Smooth muscle cell (in vitro differentiated cells): Measurements from ENCODE around the gene FZD4. TPM values are rescaled to one million over a fixed set of nuclear protein-coding genes. Genes with fewer than 3 reads are reported as not detected.

ENCODE experiments used
- DNase-seq: peaks from one replicate; lab custom pipeline; 2025; ENCODE audit not compliant: unreplicated experiment; lab: John Stamatoyannopoulos, UW
- H2AFZ ChIP-seq: fragments of 200-600 bp; sonication (generic); 2 replicates; pipeline ENCODE4 v1.6.0; 2016; ENCODE audit warnings: antibody characterized with exemption, low read depth, mild to moderate bottlenecking
- H3F3A ChIP-seq: fragments of 200-600 bp; sonication (generic); 2 replicates; pipeline ENCODE4 v1.6.0; 2017; ENCODE audit warnings: antibody characterized with exemption, low read depth
- H3K27ac ChIP-seq: fragments of 200-600 bp; sonication (generic); 2 replicates; pipeline ENCODE4 v1.5.1; 2016; ENCODE audit warnings: low read depth, mild to moderate bottlenecking
- H3K27me3 ChIP-seq: fragments of 200-600 bp; sonication (generic); 2 replicates; pipeline ENCODE4 v1.6.1; 2016; ENCODE audit warnings: low read depth, mild to moderate bottlenecking
- H3K36me3 ChIP-seq: fragments of 200-600 bp; sonication (generic); 2 replicates; pipeline ENCODE4 v1.5.1; 2016; ENCODE audit warnings: low read depth
- H3K4me1 ChIP-seq: fragments of 200-600 bp; sonication (generic); 2 replicates; pipeline ENCODE4 v1.5.1; 2016; ENCODE audit warnings: low read depth
- H3K4me2 ChIP-seq: fragments of 200-600 bp; sonication (generic); 2 replicates; pipeline ENCODE4 v1.6.0; 2016; ENCODE audit warnings: mild to moderate bottlenecking
- H3K4me3 ChIP-seq: fragments of 200-600 bp; sonication (generic); 2 replicates; pipeline ENCODE4 v1.5.1; 2016; ENCODE audit warnings: mild to moderate bottlenecking
- H3K79me2 ChIP-seq: fragments of 200-600 bp; sonication (generic); 2 replicates; pipeline ENCODE4 v1.6.0; 2016; ENCODE audit warnings: low read depth, mild to moderate bottlenecking
- H3K9ac ChIP-seq: fragments of 200-600 bp; sonication (generic); 2 replicates; pipeline ENCODE4 v1.6.0; 2016; ENCODE audit warnings: low read depth
- H3K9me3 ChIP-seq: fragments of 200-600 bp; sonication (generic); replicated peaks from 2 replicates; pipeline ENCODE4 v1.5.1; 2016; ENCODE audit warnings: low read depth
- H4K20me1 ChIP-seq: fragments of 200-600 bp; sonication (generic); 2 replicates; pipeline ENCODE4 v1.6.0; 2016; ENCODE audit warnings: low read depth
- WGBS: methylation state at CpG from one replicate; pipeline ENCODE4 v1.1.7; 2016; ENCODE audit warnings: low lambda C conversion rate; 5-methylcytosine and 5-hydroxymethylcytosine counted together
- polyA plus RNA-seq: library from polyadenylated mRNA; unstranded; fragments of >200 nt; fragmentation: Nextera tagmentation; extraction: Ambion mirVana; gene quantifications from 2 replicates; pipeline ENCODE4 v1.2.1, GENCODE V29; 2016
- total RNA-seq: library from RNA; depleted of rRNA; stranded (reverse); fragments of >200 nt; gene quantifications from 2 replicates; pipeline ENCODE4 v1.2.3, GENCODE V29; 2014
- TF ChIP-seq, protein P1 (sequence below): fragments of 200-600 bp; sonication (generic); IDR thresholded peaks from 2 replicates; pipeline ENCODE4 v1.5.1; 2017; ENCODE audit warnings: borderline replicate concordance, mild to moderate bottlenecking, antibody characterized with exemption; ENCODE audit not compliant: insufficient read depth, poor library complexity, severe bottlenecking

FZD4 gene
- total and polyA plus RNA-seq, 2 experiments from 2014 or later, result 1.8 to 5.8 TPM

- 72% methylated on average over 4 of the region's 4 CpGs for WGBS
These were observed 2.9 kb upstream of the FZD4 start for GRCh38 chr11:86957976-86958646.

GRCh38 chr11:86956905-86957195 is 1.7 kb upstream of the FZD4 start:
- DNase-seq, result no peak
- Histone ChIP-seq H3K4me2 (no peak overlapping the region), H3F3A (peaks cover 6% of the 10 kb centered on the region), H3K27ac (no peak overlapping the region), H4K20me1 (no peaks in the 10 kb centered on the region), H3K79me2 (no peaks in the 10 kb centered on the region), H3K4me3 (peak overlapping the region; percentile 72), H3K36me3 (no peaks in the 10 kb centered on the region), H3K9me3 (no peaks in the 10 kb centered on the region), H3K9ac (no peak overlapping the region), H3K27me3 (no peaks in the 10 kb centered on the region), H2AFZ (no peak overlapping the region), H3K4me1 (peaks cover 21% of the 10 kb centered on the region)
- TF ChIP-seq, protein P1, sequence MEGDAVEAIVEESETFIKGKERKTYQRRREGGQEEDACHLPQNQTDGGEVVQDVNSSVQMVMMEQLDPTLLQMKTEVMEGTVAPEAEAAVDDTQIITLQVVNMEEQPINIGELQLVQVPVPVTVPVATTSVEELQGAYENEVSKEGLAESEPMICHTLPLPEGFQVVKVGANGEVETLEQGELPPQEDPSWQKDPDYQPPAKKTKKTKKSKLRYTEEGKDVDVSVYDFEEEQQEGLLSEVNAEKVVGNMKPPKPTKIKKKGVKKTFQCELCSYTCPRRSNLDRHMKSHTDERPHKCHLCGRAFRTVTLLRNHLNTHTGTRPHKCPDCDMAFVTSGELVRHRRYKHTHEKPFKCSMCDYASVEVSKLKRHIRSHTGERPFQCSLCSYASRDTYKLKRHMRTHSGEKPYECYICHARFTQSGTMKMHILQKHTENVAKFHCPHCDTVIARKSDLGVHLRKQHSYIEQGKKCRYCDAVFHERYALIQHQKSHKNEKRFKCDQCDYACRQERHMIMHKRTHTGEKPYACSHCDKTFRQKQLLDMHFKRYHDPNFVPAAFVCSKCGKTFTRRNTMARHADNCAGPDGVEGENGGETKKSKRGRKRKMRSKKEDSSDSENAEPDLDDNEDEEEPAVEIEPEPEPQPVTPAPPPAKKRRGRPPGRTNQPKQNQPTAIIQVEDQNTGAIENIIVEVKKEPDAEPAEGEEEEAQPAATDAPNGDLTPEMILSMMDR, result no peak
- 100% methylated on average over 2 of the region's 2 CpGs for WGBS

More at GRCh38 chr11:86957976-86958646, 2.9 kb upstream of the FZD4 start:
- Histone ChIP-seq H3F3A (peaks cover 6% of the 10 kb centered on the region), H3K79me2 (no peaks in the 10 kb centered on the region), H3K9ac (no peak overlapping the region), H3K4me1 (peaks cover 21% of the 10 kb centered on the region), H3K27ac (no peak overlapping the region), H3K4me3 (no peak overlapping the region), H3K9me3 (no peaks in the 10 kb centered on the region), H3K36me3 (no peaks in the 10 kb centered on the region), H4K20me1 (no peaks in the 10 kb centered on the region), H3K27me3 (no peaks in the 10 kb centered on the region), H3K4me2 (no peak overlapping the region), H2AFZ (no peak overlapping the region)
- TF ChIP-seq, protein P1, result no peak
- DNase-seq, result no peak

- Histone ChIP-seq H3K9ac (peak overlapping the region; percentile 35), H4K20me1 (peaks cover 3% of the 10 kb centered on the region), H3K9me3 (no peaks in the 10 kb centered on the region), H3K36me3 (no peaks in the 10 kb centered on the region), H3K27me3 (no peaks in the 10 kb centered on the region), H3K4me3 (peak overlapping the region; percentile 72), H3F3A (peaks cover 6% of the 10 kb centered on the region), H3K79me2 (no peaks in the 10 kb centered on the region), H2AFZ (peak overlapping the region; percentile 88), H3K4me1 (peaks cover 26% of the 10 kb centered on the region), H3K4me2 (peak overlapping the region; percentile 98), H3K27ac (no peak overlapping the region)
- DNase-seq, result no peak
- TF ChIP-seq, protein P1, result no peak
- under 1% methylated on average over 25 of the region's 32 CpGs for WGBS
These were observed 159 bp downstream of the FZD4 start for GRCh38 chr11:86955111-86955360.
